RWPE2 (cell line): Measurements from ENCODE around the gene DNAL4.

Experiments
- ATAC-seq: fragments of 200-7000 bp; cut with Tn5 transposase; 3 replicates; pipeline ENCODE4 v1.9.1; 2021; ENCODE audit warnings: low read depth
- DNase-seq: peaks from one replicate; pipeline ENCODE4 v3.0.0-alpha.2; 2020; ENCODE audit warnings: low spot score
- H3K27ac ChIP-seq: fragments of 450-650 bp; 2 replicates; pipeline ENCODE4 v1.5.1; 2017; ENCODE audit warnings: mild to moderate bottlenecking; ENCODE audit not compliant: poor library complexity, severe bottlenecking
- H3K27me3 ChIP-seq: fragments of 250-450 bp; sonication (Bioruptor Pico); 2 replicates; pipeline ENCODE4 v1.5.1; 2021; ENCODE audit warnings: mild to moderate bottlenecking, moderate library complexity; ENCODE audit not compliant: insufficient read depth, poor library complexity, severe bottlenecking
- H3K36me3 ChIP-seq: fragments of 250-450 bp; sonication (Bioruptor Pico); 2 replicates; pipeline ENCODE4 v1.5.1; 2020; ENCODE audit warnings: low read depth, mild to moderate bottlenecking, moderate library complexity
- H3K4me1 ChIP-seq: fragments of 250-450 bp; sonication (Bioruptor Pico); 2 replicates; pipeline ENCODE4 v1.5.1; 2021; ENCODE audit warnings: mild to moderate bottlenecking, moderate library complexity; ENCODE audit not compliant: insufficient read depth, poor library complexity, severe bottlenecking
- H3K4me3 ChIP-seq: fragments of 250-450 bp; sonication (Bioruptor Pico); 2 replicates; pipeline ENCODE4 v1.5.1; 2021; ENCODE audit warnings: mild to moderate bottlenecking, moderate library complexity; ENCODE audit not compliant: severe bottlenecking
- H3K9me3 ChIP-seq: fragments of 250-450 bp; sonication (Bioruptor Pico); 2 replicates; pipeline ENCODE4 v1.5.1; 2021; ENCODE audit warnings: mild to moderate bottlenecking, moderate library complexity; ENCODE audit not compliant: severe bottlenecking
- TF ChIP-seq, protein P1 (sequence below): fragments of 450-650 bp; IDR thresholded peaks from one replicate; pipeline ENCODE4 v1.5.1; 2017; ENCODE audit warnings: mild to moderate bottlenecking, moderate library complexity; ENCODE audit not compliant: poor library complexity, severe bottlenecking

DNAL4 gene

DNA sequence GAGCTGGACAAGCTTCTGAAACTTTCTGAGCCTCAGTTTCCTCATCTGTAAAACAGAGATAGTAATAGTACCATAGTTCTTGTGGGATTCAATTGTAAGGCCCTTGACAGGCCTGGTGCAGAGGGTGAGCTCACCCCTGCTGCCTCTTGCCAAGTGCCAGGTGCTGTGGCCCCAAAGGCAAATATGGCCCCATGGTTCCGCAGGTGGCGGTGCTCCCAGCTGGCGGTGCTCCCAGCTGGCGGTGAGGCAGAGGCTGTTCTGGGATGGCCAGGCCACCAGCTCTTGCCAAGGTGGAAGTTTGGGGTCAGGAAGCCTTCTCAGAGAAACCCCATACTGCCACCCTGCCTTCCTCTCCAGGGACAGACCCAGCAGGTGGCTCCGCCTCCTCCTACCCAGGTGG lies 41.0 kb upstream of the DNAL4 start:
- Histone ChIP-seq H3K27me3 (no peaks in the 10 kb centered on the region), H3K4me3 (no peak overlapping the region), H3K27ac (no peak overlapping the region), H3K9me3 (no peaks in the 10 kb centered on the region), H3K4me1 (no peaks in the 10 kb centered on the region), H3K36me3 (no peaks in the 10 kb centered on the region)
- DNase-seq (peak; percentile 23), ATAC-seq (no peak)
- TF ChIP-seq, protein P1, sequence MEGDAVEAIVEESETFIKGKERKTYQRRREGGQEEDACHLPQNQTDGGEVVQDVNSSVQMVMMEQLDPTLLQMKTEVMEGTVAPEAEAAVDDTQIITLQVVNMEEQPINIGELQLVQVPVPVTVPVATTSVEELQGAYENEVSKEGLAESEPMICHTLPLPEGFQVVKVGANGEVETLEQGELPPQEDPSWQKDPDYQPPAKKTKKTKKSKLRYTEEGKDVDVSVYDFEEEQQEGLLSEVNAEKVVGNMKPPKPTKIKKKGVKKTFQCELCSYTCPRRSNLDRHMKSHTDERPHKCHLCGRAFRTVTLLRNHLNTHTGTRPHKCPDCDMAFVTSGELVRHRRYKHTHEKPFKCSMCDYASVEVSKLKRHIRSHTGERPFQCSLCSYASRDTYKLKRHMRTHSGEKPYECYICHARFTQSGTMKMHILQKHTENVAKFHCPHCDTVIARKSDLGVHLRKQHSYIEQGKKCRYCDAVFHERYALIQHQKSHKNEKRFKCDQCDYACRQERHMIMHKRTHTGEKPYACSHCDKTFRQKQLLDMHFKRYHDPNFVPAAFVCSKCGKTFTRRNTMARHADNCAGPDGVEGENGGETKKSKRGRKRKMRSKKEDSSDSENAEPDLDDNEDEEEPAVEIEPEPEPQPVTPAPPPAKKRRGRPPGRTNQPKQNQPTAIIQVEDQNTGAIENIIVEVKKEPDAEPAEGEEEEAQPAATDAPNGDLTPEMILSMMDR, result no peak

DNA sequence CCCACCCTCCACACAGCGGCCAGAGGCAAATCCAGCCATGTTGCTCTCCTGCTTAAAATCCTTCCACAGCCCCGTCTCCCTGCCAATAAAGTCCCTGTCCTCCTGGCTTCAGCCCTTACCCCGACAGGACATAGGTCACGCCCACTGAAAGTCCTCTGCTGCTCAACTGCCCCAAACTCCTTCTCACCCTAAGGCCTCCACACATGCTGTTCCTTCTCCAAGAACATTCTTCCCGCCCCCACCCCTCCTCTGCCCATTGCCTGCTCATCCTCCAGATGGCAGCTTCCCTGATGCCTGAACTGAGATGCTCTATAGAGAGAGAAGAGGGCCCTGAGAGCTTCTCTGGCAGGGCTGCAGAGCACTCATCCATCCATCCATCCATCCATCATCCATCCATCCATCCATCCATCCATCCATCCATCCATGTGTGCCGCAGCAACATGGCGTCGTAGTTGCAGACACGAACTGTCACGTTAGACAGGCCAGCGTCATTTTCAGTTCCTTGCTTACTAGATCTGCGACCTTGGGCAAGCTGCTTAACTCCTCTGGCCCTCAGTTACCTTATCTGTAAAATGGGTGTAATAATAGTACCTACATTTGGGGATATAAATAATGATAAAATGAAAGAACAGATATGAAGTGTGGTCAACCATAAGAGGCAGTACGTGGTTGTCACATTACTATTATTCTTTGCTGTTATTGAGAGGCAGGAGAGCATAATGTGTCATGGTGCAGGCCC lies 40.4 kb upstream of the DNAL4 start:
- Histone ChIP-seq H3K9me3 (no peaks in the 10 kb centered on the region), H3K27me3 (no peaks in the 10 kb centered on the region), H3K27ac (no peak overlapping the region), H3K36me3 (no peaks in the 10 kb centered on the region), H3K4me3 (no peak overlapping the region), H3K4me1 (no peaks in the 10 kb centered on the region)
- DNase-seq, result peak; percentile 18
- ATAC-seq, result no peak
- TF ChIP-seq, protein P1, result no peak

DNA sequence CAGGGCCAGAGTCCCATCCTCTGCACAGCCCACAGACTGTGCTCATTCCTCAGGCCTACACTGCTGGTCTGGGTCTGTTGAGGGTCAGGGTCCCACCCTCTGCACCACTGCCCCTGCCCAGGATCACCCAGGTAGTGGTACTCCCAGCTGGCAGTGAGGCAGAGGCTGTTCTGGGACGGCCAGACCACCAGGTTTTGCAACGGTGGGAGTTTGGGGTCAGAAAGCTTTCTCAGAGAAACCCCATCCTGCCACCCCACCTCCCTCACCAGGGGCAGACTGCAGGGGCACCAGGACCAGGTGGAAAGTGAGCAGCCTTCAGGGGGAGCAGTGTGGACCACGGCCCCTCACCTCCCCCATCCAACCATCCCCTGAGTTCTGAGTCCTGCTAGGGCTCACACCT lies 39.1 kb upstream of the DNAL4 start:
- H3K27me3 ChIP-seq, result no peaks in the 10 kb centered on the region
- H3K4me3 ChIP-seq, result no peak overlapping the region
- DNase-seq, result peak; percentile 25

DNA sequence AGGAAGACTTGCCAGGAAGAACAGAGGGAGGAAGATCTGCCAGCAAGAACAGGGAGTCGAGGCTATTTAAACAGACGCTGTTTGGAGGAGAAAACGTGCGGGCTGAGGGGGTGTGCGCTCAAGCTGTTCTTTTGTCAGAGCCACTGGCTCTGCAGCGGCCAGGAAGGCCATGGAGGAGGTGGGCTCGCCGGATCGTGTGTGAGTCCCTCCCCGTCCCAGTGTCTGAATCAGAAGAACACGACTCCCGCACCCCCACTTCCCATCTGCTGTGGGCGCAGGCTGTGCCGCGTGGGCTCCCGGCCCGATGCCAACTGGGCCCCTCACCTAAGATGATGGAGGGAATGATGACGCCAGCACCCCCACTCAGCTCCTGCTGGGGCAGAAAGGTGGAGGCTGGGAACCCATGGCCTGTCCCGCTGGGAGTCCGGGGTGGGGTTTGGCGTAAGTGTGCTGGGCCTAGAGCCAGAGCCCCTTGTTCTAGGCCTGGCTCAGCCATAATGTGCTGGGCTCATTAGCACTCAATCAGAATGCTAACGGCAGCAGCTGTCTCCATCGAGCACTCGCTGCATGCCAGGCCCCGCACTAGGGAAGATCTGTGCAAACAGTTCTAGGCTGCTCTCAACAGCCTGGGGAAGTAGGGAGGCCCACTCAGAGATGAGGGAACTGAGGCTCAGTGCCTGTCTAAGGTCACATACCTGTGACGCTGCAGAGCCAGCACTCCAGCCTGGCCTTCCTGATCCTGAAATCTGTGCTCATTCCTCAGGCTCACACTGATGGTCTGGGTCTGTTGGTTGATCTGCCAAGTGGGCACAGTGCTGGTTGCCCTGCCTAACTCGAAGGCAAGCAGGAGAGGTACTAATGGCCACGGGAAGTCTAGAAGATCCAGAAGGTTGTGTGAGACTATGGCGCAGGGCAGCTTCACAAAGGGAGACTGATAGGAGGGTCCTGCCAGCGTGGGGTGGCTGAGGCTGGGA lies 38.3 kb upstream of the DNAL4 start:
- no peak overlapping the region for H3K27ac ChIP-seq
- DNase-seq, result peak; percentile 54
- TF ChIP-seq, protein P1, result no peak
- no peaks in the 10 kb centered on the region for H3K27me3 ChIP-seq
- no peaks in the 10 kb centered on the region for H3K36me3 ChIP-seq
- no peaks in the 10 kb centered on the region for H3K9me3 ChIP-seq
- no peak for ATAC-seq
- no peak overlapping the region for H3K4me3 ChIP-seq
- no peaks in the 10 kb centered on the region for H3K4me1 ChIP-seq

More for the DNA sequence above, 39.1 kb upstream of the DNAL4 start:
- TF ChIP-seq, protein P1, result no peak
- no peak overlapping the region for H3K27ac ChIP-seq
- no peak for ATAC-seq
- H3K9me3 ChIP-seq, result no peaks in the 10 kb centered on the region
- no peaks in the 10 kb centered on the region for H3K4me1 ChIP-seq
- H3K36me3 ChIP-seq, result no peaks in the 10 kb centered on the region
